SK-N-SH treated with all-trans-retinoic acid at 6 μM for 48 hours (cell line): ENCODE data around the gene MAST4.

Experiments
- CREB5 ChIP-seq: fragments of 250-450 bp; sonication (Bioruptor Pico); IDR thresholded peaks from 2 replicates; pipeline ENCODE4 v1.5.1; 2020; ENCODE audit warnings: low read depth, mild to moderate bottlenecking, moderate library complexity
- PATZ1 ChIP-seq: fragments of 250-450 bp; sonication (Bioruptor Pico); IDR thresholded peaks from 2 replicates; pipeline ENCODE4 v1.8.0; 2020; ENCODE audit warnings: mild to moderate bottlenecking, moderate library complexity, borderline replicate concordance
- POU6F1 ChIP-seq: fragments of 250-450 bp; sonication (Bioruptor Pico); IDR thresholded peaks from 2 replicates; pipeline ENCODE4 v1.8.0; 2021; ENCODE audit warnings: low read depth, mild to moderate bottlenecking, moderate library complexity, borderline replicate concordance
- TOX ChIP-seq: fragments of 250-450 bp; sonication (Bioruptor Pico); IDR thresholded peaks from 2 replicates; pipeline ENCODE4 v1.8.0; 2021; ENCODE audit warnings: mild to moderate bottlenecking, moderate library complexity, borderline replicate concordance
- ZFP30 ChIP-seq: fragments of 450-650 bp; formaldehyde crosslinking; IDR thresholded peaks from 2 replicates; pipeline ENCODE4 v1.5.0; 2022; ENCODE audit warnings: mild to moderate bottlenecking, moderate library complexity
- ZNF565 ChIP-seq: fragments of 450-650 bp; formaldehyde crosslinking; conservative IDR thresholded peaks from 2 replicates; pipeline ENCODE4 v1.5.0; 2020; ENCODE audit warnings: low read depth, mild to moderate bottlenecking, moderate library complexity
- ZNF8 ChIP-seq: fragments of 450-650 bp; formaldehyde crosslinking; IDR thresholded peaks from 2 replicates; pipeline ENCODE4 v1.5.0; 2020; ENCODE audit warnings: mild to moderate bottlenecking, moderate library complexity

- TF ChIP-seq PATZ1 (CRISPR knock-in tag) (no peak), POU6F1 (no peak), ZFP30 (CRISPR knock-in tag) (no peak), CREB5 (CRISPR knock-in tag) (no peak), TOX (CRISPR knock-in tag) (no peak), ZNF565 (CRISPR knock-in tag) (no peak), ZNF8 (CRISPR knock-in tag) (no peak)
These were observed 206.7 kb downstream of the MAST4 start for GRCh38 chr5:66802941-66803340.
